Neuronal stem cell (in vitro differentiated cells): Measurements from ENCODE around the gene CELA3A.
"Not testable (repeated sequence)": the region's sequence is repeated elsewhere in the genome, so short reads cannot be mapped to it uniquely, and the experiment has no call there.

ENCODE experiments used
- DNase-seq: peaks from one replicate; pipeline ENCODE4 v3.0.0-alpha.2; 2013; ENCODE audit warnings: low spot score
- H2AFZ ChIP-seq: one replicate; pipeline ENCODE4 v1.6.1; 2013; ENCODE audit warnings: mild to moderate bottlenecking, low read length, inconsistent platforms
- H2AK5ac ChIP-seq: 2 replicates; pipeline ENCODE4 v1.6.1; 2013; ENCODE audit warnings: low read depth, mild to moderate bottlenecking, inconsistent platforms, low read length, moderate library complexity, mixed read lengths
- H2BK120ac ChIP-seq: 2 replicates; pipeline ENCODE4 v1.6.1; 2013; ENCODE audit warnings: low read depth, mild to moderate bottlenecking, inconsistent platforms, low read length, moderate library complexity, mixed read lengths
- H2BK12ac ChIP-seq: one replicate; pipeline ENCODE4 v1.6.1; 2013; ENCODE audit warnings: low read length, inconsistent platforms
- H2BK15ac ChIP-seq: 2 replicates; pipeline ENCODE4 v1.6.1; 2013; ENCODE audit warnings: mild to moderate bottlenecking, low read length, inconsistent platforms, mixed read lengths
- H2BK5ac ChIP-seq: one replicate; pipeline ENCODE4 v1.6.1; 2013; ENCODE audit warnings: inconsistent platforms, mild to moderate bottlenecking, low read length, moderate library complexity
- H3K14ac ChIP-seq: one replicate; pipeline ENCODE4 v1.6.1; 2013; ENCODE audit warnings: low read length, inconsistent platforms
- H3K18ac ChIP-seq: 2 replicates; pipeline ENCODE4 v1.6.1; 2013; ENCODE audit warnings: low read length, inconsistent platforms
- H3K23ac ChIP-seq: 2 replicates; pipeline ENCODE4 v1.6.1; 2013; ENCODE audit warnings: low read depth, mild to moderate bottlenecking, mixed read lengths, low read length, inconsistent platforms; ENCODE audit not compliant: poor library complexity
- H3K27ac ChIP-seq: replicated peaks from 3 replicates; pipeline ENCODE4 v1.5.1; 2013; ENCODE audit warnings: low read length, inconsistent platforms
- H3K27me3 ChIP-seq, 3 experiments: 2 replicates each; pipeline ENCODE4 v1.6.1; 2013; ENCODE audit warnings: low read length in 3 of 3, mild to moderate bottlenecking in 2 of 3, inconsistent platforms in 1 of 3, low read depth in 1 of 3, mixed read lengths in 1 of 3, moderate library complexity in 1 of 3; ENCODE audit not compliant: control insufficient read depth in 3 of 3, insufficient read depth in 3 of 3
- H3K36me3 ChIP-seq, 2 donors: replicated peaks in 1 of 2; 2 replicates each; pipeline ENCODE4 v1.6.1; 2013; ENCODE audit warnings: low read length in 2 of 2; ENCODE audit not compliant: control insufficient read depth in 2 of 2, insufficient read depth in 2 of 2
- H3K4ac ChIP-seq: 2 replicates; pipeline ENCODE4 v1.6.1; 2013; ENCODE audit warnings: inconsistent platforms, mild to moderate bottlenecking, low read length, moderate library complexity
- H3K4me1 ChIP-seq, 2 donors: 1 replicate in 1 of 2; 2 replicates in 1 of 2; pipeline ENCODE4 v1.6.1; 2013; ENCODE audit warnings: low read length in 2 of 2, low read depth in 1 of 2; ENCODE audit not compliant: control insufficient read depth in 2 of 2, insufficient read depth in 1 of 2
- H3K4me2 ChIP-seq: one replicate; pipeline ENCODE4 v1.6.1; 2013; ENCODE audit warnings: mild to moderate bottlenecking, low read length, inconsistent platforms; ENCODE audit not compliant: insufficient read depth, poor library complexity, severe bottlenecking
- H3K4me3 ChIP-seq, 2 donors: 2 replicates each; pipeline ENCODE4 v1.5.1; 2013; ENCODE audit warnings: low read length in 2 of 2, mild to moderate bottlenecking in 2 of 2, inconsistent platforms in 1 of 2, moderate library complexity in 1 of 2
- H3K79me1 ChIP-seq: one replicate; pipeline ENCODE4 v1.6.1; 2013; ENCODE audit warnings: low read depth, mild to moderate bottlenecking, inconsistent platforms, low read length, moderate library complexity
- H3K9ac ChIP-seq: one replicate; pipeline ENCODE4 v1.6.1; 2013; ENCODE audit warnings: mild to moderate bottlenecking, low read depth, low read length, inconsistent platforms; ENCODE audit not compliant: poor library complexity
- H3K9me3 ChIP-seq, 2 donors: replicated peaks in 1 of 2; 2 replicates each; pipeline versions ENCODE3 to v1.6.1; 2013; ENCODE audit warnings: low read length in 2 of 2, mild to moderate bottlenecking in 2 of 2, inconsistent platforms in 1 of 2, low read depth in 1 of 2, mixed read lengths in 1 of 2, moderate library complexity in 1 of 2; ENCODE audit not compliant: control insufficient read depth in 2 of 2, insufficient read depth in 1 of 2
- H4K8ac ChIP-seq: one replicate; pipeline ENCODE4 v1.6.1; 2013; ENCODE audit warnings: low read depth, mild to moderate bottlenecking, inconsistent platforms, low read length, moderate library complexity
- H4K91ac ChIP-seq: one replicate; pipeline ENCODE4 v1.6.1; 2013; ENCODE audit warnings: low read length, low read depth, mild to moderate bottlenecking, inconsistent platforms; ENCODE audit not compliant: poor library complexity
- WGBS, 2 donors: extraction: QIAGEN DNeasy Blood & Tissue Kit; methylation state at CpG; one replicate each; pipeline ENCODE4 v1.1.7; 2013; ENCODE audit warnings: missing lambda C conversion rate in 2 of 2, mixed read lengths in 1 of 2; ENCODE audit not compliant: insufficient read length in 2 of 2, insufficient replicate concordance in 1 of 2; ENCODE audit errors: extremely low coverage in 2 of 2; 5-methylcytosine and 5-hydroxymethylcytosine counted together

CELA3A gene

GRCh38 chr1:21972973-21973441 is 28.4 kb upstream of the CELA3A start:
- H3K4me3 ChIP-seq, H3K9ac ChIP-seq, H3K4ac ChIP-seq, H3K18ac ChIP-seq, H3K23ac ChIP-seq, H2BK12ac ChIP-seq, H3K27ac ChIP-seq, H4K8ac ChIP-seq, H3K36me3 ChIP-seq, H4K91ac ChIP-seq, H3K9me3 ChIP-seq, H3K27me3 ChIP-seq, H3K14ac ChIP-seq, H2BK120ac ChIP-seq, H2BK5ac ChIP-seq, H3K4me2 ChIP-seq, H2BK15ac ChIP-seq, H3K79me1 ChIP-seq, H3K4me1 ChIP-seq, H2AFZ ChIP-seq, H2AK5ac ChIP-seq, DNase-seq: not testable (repeated sequence)
- WGBS, 2 donors: no CpG with 5 or more reads among the region's 2 CpGs

- not testable (repeated sequence) for H3K9ac ChIP-seq, DNase-seq, H2AFZ ChIP-seq, H3K36me3 ChIP-seq, H3K23ac ChIP-seq, H3K4me1 ChIP-seq, H2BK120ac ChIP-seq, H4K8ac ChIP-seq, H2BK12ac ChIP-seq, H3K18ac ChIP-seq, H2AK5ac ChIP-seq, H3K14ac ChIP-seq, H3K4me2 ChIP-seq, H3K79me1 ChIP-seq, H2BK5ac ChIP-seq, H3K4ac ChIP-seq, H3K27ac ChIP-seq, H4K91ac ChIP-seq, H3K27me3 ChIP-seq, H3K9me3 ChIP-seq, H3K4me3 ChIP-seq, H2BK15ac ChIP-seq
- WGBS, 2 donors: no CpG with 5 or more reads among the region's 8 CpGs
These were observed 27.5 kb upstream of the CELA3A start for GRCh38 chr1:21973948-21974347.

GRCh38 chr1:21974699-21975098 is 26.8 kb upstream of the CELA3A start:
- H2AFZ ChIP-seq, H3K9ac ChIP-seq, H3K79me1 ChIP-seq, H4K91ac ChIP-seq, H3K23ac ChIP-seq, H3K27me3 ChIP-seq, H3K4ac ChIP-seq, H3K27ac ChIP-seq, H3K4me2 ChIP-seq, H2BK12ac ChIP-seq, H2BK5ac ChIP-seq, H3K14ac ChIP-seq, DNase-seq, H3K18ac ChIP-seq, H2AK5ac ChIP-seq, H4K8ac ChIP-seq, H3K9me3 ChIP-seq, H3K4me1 ChIP-seq, H2BK15ac ChIP-seq, H3K4me3 ChIP-seq, H3K36me3 ChIP-seq, H2BK120ac ChIP-seq: not testable (repeated sequence)
- WGBS, 2 donors: no CpG with 5 or more reads among the region's 6 CpGs

GRCh38 chr1:21975296-21975695 is 26.2 kb upstream of the CELA3A start:
- not testable (repeated sequence) for H2AK5ac ChIP-seq, H2AFZ ChIP-seq, DNase-seq, H3K4me3 ChIP-seq, H2BK12ac ChIP-seq, H3K27ac ChIP-seq, H2BK15ac ChIP-seq, H3K27me3 ChIP-seq, H3K4me2 ChIP-seq, H3K18ac ChIP-seq, H3K23ac ChIP-seq, H3K4ac ChIP-seq, H3K9me3 ChIP-seq, H3K79me1 ChIP-seq, H2BK5ac ChIP-seq, H3K9ac ChIP-seq, H4K8ac ChIP-seq, H3K36me3 ChIP-seq, H3K14ac ChIP-seq, H4K91ac ChIP-seq, H3K4me1 ChIP-seq, H2BK120ac ChIP-seq
- no CpG with 5 or more reads among the region's 9 CpGs for WGBS, 2 donors
